Endothelial cell of hepatic sinusoid (primary cell): ENCODE results near the gene LHPP.

ENCODE experiments used
- in situ Hi-C: cut with HindIII; loops from 2 replicates; pipeline ENCODE4 v1.10.0; 2017; ENCODE audit warnings: low sequenced_read_pairs

Gene LHPP

GRCh38 chr10:124588736-124589490 is 127.3 kb downstream of the LHPP start:
- in situ Hi-C loops: loop anchor here (5.0 kb wide), 1 partner anchor 73 kb away; no protein-coding TSS in a partner anchor

GRCh38 chr10:124589491-124590041 is 127.9 kb downstream of the LHPP start:
- in situ Hi-C loops: loop anchor here (5.0 kb wide), 1 partner anchor 73 kb away; no protein-coding TSS in a partner anchor

GRCh38 chr10:124590216-124591122 is 128.8 kb downstream of the LHPP start:
- in situ Hi-C loops: no loop called here

GRCh38 chr10:124591123-124591495 is 129.5 kb downstream of the LHPP start:
- in situ Hi-C loops: no loop called here

- in situ Hi-C loops: no loop called here
These were observed 130.5 kb downstream of the LHPP start for GRCh38 chr10:124592101-124592500.

- in situ Hi-C loops: no loop called here
These were observed 131.3 kb downstream of the LHPP start for GRCh38 chr10:124592736-124593430.

- in situ Hi-C loops: no loop called here
These were observed 131.9 kb downstream of the LHPP start for GRCh38 chr10:124593431-124593985.

GRCh38 chr10:124594240-124594639 is 132.6 kb downstream of the LHPP start:
- in situ Hi-C loops: no loop called here

- in situ Hi-C loops: no loop called here
These were observed 133.7 kb downstream of the LHPP start for GRCh38 chr10:124595143-124595883.

GRCh38 chr10:124596116-124596785 is 134.6 kb downstream of the LHPP start:
- in situ Hi-C loops: no loop called here

GRCh38 chr10:124596962-124597845 is 135.6 kb downstream of the LHPP start:
- in situ Hi-C loops: no loop called here

- in situ Hi-C loops: no loop called here
These were observed 136.2 kb downstream of the LHPP start for GRCh38 chr10:124597846-124598165.

- in situ Hi-C loops: no loop called here
These were observed 136.6 kb downstream of the LHPP start for GRCh38 chr10:124598196-124598595.

- in situ Hi-C loops: no loop called here
These were observed 137.4 kb downstream of the LHPP start for GRCh38 chr10:124598773-124599587.

- in situ Hi-C loops: no loop called here
These were observed 138.0 kb downstream of the LHPP start for GRCh38 chr10:124599588-124600050.

GRCh38 chr10:124600051-124600880 is 138.6 kb downstream of the LHPP start:
- in situ Hi-C loops: no loop called here

GRCh38 chr10:124601016-124601415 is 139.4 kb downstream of the LHPP start:
- in situ Hi-C loops: no loop called here
